AG09309 (cell line): ENCODE measurements around the gene ENC1.

Experiments used
- DNase-seq: peaks from one replicate; pipeline ENCODE4 v3.0.0-alpha.2; 2010; ENCODE audit warnings: low read depth
- H3K4me3 ChIP-seq: 2 replicates; pipeline ENCODE4 v1.5.1; 2011; ENCODE audit warnings: mild to moderate bottlenecking, low read depth, low read length, moderate library complexity; ENCODE audit not compliant: control insufficient read depth
- TF ChIP-seq, protein P1 (sequence below): IDR thresholded peaks from 2 replicates; pipeline ENCODE4 v1.5.1; 2011; ENCODE audit warnings: mild to moderate bottlenecking, low read depth, low read length, inconsistent platforms; ENCODE audit not compliant: insufficient read depth, control insufficient read depth; ENCODE audit errors: missing control alignments

Gene ENC1

GRCh38 chr5:74622122-74622521, 18.4 kb downstream of the ENC1 start:
- no peak for DNase-seq
- TF ChIP-seq, protein P1, sequence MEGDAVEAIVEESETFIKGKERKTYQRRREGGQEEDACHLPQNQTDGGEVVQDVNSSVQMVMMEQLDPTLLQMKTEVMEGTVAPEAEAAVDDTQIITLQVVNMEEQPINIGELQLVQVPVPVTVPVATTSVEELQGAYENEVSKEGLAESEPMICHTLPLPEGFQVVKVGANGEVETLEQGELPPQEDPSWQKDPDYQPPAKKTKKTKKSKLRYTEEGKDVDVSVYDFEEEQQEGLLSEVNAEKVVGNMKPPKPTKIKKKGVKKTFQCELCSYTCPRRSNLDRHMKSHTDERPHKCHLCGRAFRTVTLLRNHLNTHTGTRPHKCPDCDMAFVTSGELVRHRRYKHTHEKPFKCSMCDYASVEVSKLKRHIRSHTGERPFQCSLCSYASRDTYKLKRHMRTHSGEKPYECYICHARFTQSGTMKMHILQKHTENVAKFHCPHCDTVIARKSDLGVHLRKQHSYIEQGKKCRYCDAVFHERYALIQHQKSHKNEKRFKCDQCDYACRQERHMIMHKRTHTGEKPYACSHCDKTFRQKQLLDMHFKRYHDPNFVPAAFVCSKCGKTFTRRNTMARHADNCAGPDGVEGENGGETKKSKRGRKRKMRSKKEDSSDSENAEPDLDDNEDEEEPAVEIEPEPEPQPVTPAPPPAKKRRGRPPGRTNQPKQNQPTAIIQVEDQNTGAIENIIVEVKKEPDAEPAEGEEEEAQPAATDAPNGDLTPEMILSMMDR = no peak
- no peak overlapping the region for H3K4me3 ChIP-seq

GRCh38 chr5:74621492-74621891, 19.0 kb downstream of the ENC1 start:
- H3K4me3 ChIP-seq = no peak overlapping the region
- TF ChIP-seq, protein P1 = no peak
- DNase-seq = no peak

- H3K4me3 ChIP-seq = no peak overlapping the region
- TF ChIP-seq, protein P1 = no peak
- no peak for DNase-seq
These were observed 21.2 kb downstream of the ENC1 start for GRCh38 chr5:74619308-74619707.

- DNase-seq = no peak
- TF ChIP-seq, protein P1 = no peak
- H3K4me3 ChIP-seq = no peak overlapping the region
These were observed 22.4 kb downstream of the ENC1 start for GRCh38 chr5:74618106-74618505.

DNA sequence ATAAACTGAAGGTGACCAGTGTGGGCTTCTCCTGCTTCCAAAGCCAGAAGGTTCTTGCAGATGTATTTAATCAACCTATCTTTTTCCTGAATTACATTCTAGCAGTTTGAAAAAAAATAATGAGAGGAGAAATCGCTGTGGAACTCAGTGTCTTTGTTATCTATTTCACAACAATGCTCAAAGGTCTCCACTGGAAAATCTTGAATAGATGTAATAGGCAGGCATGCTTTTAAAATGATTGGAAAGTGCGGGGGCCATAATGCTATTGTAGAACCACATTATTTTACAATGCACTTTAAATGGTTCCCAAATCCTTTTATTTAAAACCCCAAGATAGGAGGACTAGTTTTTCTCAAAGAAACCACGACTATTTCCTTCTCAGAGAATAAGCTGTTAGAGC, 23.3 kb downstream of the ENC1 start:
- TF ChIP-seq, protein P1 = no peak
- no peak overlapping the region for H3K4me3 ChIP-seq
- no peak for DNase-seq

- no peak overlapping the region for H3K4me3 ChIP-seq
- TF ChIP-seq, protein P1 = no peak
- DNase-seq = no peak
These were observed 24.0 kb downstream of the ENC1 start for GRCh38 chr5:74616236-74617146.
